Measurements from ENCODE around the gene POU6F2.

- no peak for TF ChIP-seq CTCF (IDR thresholded peaks at IDR 0.05)
- TF ChIP-seq EZH2 (IDR thresholded peaks at IDR 0.05; ENCODE audit: borderline replicate concordance, insufficient read depth, low read depth, low read length, poor library complexity, severe bottlenecking): no peak
Observed at GRCh38 chr7:39416866-39417265, 439.2 kb downstream of the POU6F2 start.
